Mesothelial cell of epicardium (in vitro differentiated cells): ENCODE results near the gene PTPN14. TPM values are rescaled to one million over a fixed set of nuclear protein-coding genes. Genes with fewer than 3 reads are reported as not detected.
"Not testable (repeated sequence)": the region's sequence is repeated elsewhere in the genome, so short reads cannot be mapped to it uniquely, and the experiment has no call there.

Source experiments
- DNase-seq, 2 experiments: peaks; one replicate each; pipeline ENCODE4 v3.0.0; 2021; ENCODE audit warnings: low spot score in 2 of 2; ENCODE audit not compliant: unreplicated experiment in 2 of 2
- H3K27ac Mint-ChIP-seq: 2 replicates; pipeline ENCODE4 v1.8.0; 2021; ENCODE audit warnings: mixed read lengths
- H3K27me3 Mint-ChIP-seq: 2 replicates; pipeline ENCODE4 v1.8.0; 2021; ENCODE audit warnings: low read depth, mixed read lengths
- H3K36me3 Mint-ChIP-seq: 2 replicates; pipeline ENCODE4 v1.8.0; 2021; ENCODE audit warnings: mixed read lengths
- H3K4me1 Mint-ChIP-seq: 2 replicates; pipeline ENCODE4 v1.8.0; 2021; ENCODE audit warnings: mixed read lengths
- H3K4me3 Mint-ChIP-seq: 2 replicates; pipeline ENCODE4 v1.8.0; 2021; ENCODE audit warnings: mild to moderate bottlenecking, moderate library complexity, mixed read lengths
- H3K9me3 Mint-ChIP-seq: 2 replicates; pipeline ENCODE4 v1.8.0; 2021; ENCODE audit warnings: mixed read lengths
- CTCF ChIP-seq: fragments of 200-600 bp; sonication (generic); IDR thresholded peaks from one replicate; pipeline ENCODE4 v1.5.0; 2021; ENCODE audit warnings: antibody characterized with exemption; ENCODE audit not compliant: unreplicated experiment
- total RNA-seq: library from RNA; stranded (reverse); gene quantifications from 3 replicates; pipeline ENCODE4 v1.2.1, GENCODE V29; 2021

The PTPN14 gene
- total RNA-seq, 1 donor from 2014 or later, result 75.8 TPM

DNA sequence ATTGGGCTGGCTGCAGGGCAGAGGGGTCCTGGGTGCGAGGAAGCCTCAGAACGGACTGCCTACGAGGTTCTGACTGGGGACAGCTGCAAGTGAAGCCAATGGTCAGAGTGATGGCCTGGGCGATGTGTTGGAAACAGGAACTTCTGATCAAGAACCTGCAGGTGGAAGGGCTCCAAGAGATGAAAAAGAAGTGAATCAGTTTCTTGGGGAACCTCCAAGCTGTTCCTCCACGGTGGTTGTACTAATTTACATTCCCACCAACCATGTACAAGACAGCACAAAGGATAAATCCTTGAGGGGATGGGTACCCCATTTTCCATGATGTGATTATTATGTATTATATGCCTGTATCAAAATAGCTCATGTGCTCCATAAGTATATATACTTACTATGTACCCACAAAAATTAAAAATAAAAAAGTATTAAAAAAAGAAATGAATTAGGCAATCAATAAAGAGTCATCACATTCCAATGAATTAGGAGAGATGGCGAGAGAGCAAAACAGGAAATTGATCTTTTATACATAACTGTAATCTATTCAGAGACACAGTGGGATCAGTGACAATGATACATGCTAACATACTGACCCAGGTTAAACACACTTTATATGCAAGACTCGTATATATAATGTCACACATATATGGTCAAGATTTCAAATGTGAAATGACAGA lies 58.1 kb downstream of the PTPN14 start:
- DNase-seq, result no peak
- H3K9me3 Mint-ChIP-seq, result peaks cover 2% of the 10 kb centered on the region

GRCh38 chr1:214492401-214493075 lies 58.9 kb downstream of the PTPN14 start:
- H3K4me3 Mint-ChIP-seq, result no peak overlapping the region
- peaks cover 16% of the 10 kb centered on the region for H3K4me1 Mint-ChIP-seq
- peak overlapping the region; percentile 72 for H3K27ac Mint-ChIP-seq
- no peaks in the 10 kb centered on the region for H3K27me3 Mint-ChIP-seq
- H3K36me3 Mint-ChIP-seq, result peaks cover 3% of the 10 kb centered on the region
- DNase-seq, result no peak
- no peak for TF ChIP-seq CTCF
- peaks cover 2% of the 10 kb centered on the region for H3K9me3 Mint-ChIP-seq

More for the DNA sequence above, 58.1 kb downstream of the PTPN14 start:
- Mint-ChIP-seq H3K27ac (peak overlapping the region; percentile 72), H3K4me3 (no peak overlapping the region), H3K36me3 (peaks cover 3% of the 10 kb centered on the region), H3K27me3 (no peaks in the 10 kb centered on the region), H3K4me1 (peaks cover 20% of the 10 kb centered on the region)
- TF ChIP-seq CTCF, result no peak

DNA sequence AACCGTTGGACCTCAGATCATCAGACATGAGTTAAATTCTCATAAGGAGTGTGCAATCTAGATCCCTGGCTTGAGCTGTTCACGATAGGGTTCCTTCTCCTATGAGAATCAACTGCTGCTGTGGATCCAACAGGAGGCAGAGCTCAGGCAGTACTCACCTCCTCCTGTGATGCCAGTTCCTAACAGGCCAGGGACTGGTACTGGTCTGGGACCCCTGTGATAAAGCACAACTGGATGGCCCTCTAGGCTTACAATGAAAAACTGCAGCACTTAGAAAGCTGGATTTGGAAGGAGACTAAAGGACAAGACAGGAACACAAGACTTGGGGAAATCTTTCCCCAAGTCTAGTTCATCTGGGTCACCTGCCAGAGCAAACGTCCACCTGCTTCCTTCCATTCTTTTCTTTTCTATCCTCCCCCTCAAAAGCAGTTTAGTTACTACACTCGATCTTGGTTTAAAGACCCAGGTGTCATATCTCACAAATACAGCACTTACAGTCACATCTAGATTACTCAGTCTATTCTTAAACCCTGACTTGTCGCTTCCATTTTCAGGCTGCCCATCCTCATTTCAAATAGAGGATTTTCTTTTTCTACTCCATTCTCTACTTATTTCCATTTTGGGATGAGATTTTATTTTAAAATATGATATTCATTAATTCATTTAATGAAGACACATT lies 59.8 kb downstream of the PTPN14 start:
- TF ChIP-seq CTCF, result no peak
- H3K9me3 Mint-ChIP-seq, result peaks cover 2% of the 10 kb centered on the region
- no peaks in the 10 kb centered on the region for H3K27me3 Mint-ChIP-seq
- H3K36me3 Mint-ChIP-seq, result peaks cover 3% of the 10 kb centered on the region
- peaks cover 19% of the 10 kb centered on the region for H3K4me1 Mint-ChIP-seq
- H3K4me3 Mint-ChIP-seq, result no peak overlapping the region
- no peak for DNase-seq
- H3K27ac Mint-ChIP-seq, result no peak overlapping the region

GRCh38 chr1:214485151-214485550 lies 66.3 kb downstream of the PTPN14 start:
- no peak for DNase-seq
- H3K27me3 Mint-ChIP-seq, result no peaks in the 10 kb centered on the region
- no peaks in the 10 kb centered on the region for H3K9me3 Mint-ChIP-seq
- TF ChIP-seq CTCF, result no peak
- H3K27ac Mint-ChIP-seq, result no peak overlapping the region
- H3K4me3 Mint-ChIP-seq, result no peak overlapping the region
- H3K4me1 Mint-ChIP-seq, result peaks cover 19% of the 10 kb centered on the region
- peaks cover 11% of the 10 kb centered on the region for H3K36me3 Mint-ChIP-seq

GRCh38 chr1:214483180-214483579 lies 68.2 kb downstream of the PTPN14 start:
- H3K4me1 Mint-ChIP-seq, result peaks cover 19% of the 10 kb centered on the region
- DNase-seq, H3K4me3 Mint-ChIP-seq, H3K9me3 Mint-ChIP-seq, H3K27me3 Mint-ChIP-seq: not testable (repeated sequence)
- peak overlapping the region; percentile 74 for H3K27ac Mint-ChIP-seq
- H3K36me3 Mint-ChIP-seq, result peaks cover 11% of the 10 kb centered on the region

- not testable (repeated sequence) for H3K27me3 Mint-ChIP-seq, H3K4me3 Mint-ChIP-seq, DNase-seq, H3K9me3 Mint-ChIP-seq
- Mint-ChIP-seq H3K4me1 (peaks cover 30% of the 10 kb centered on the region), H3K36me3 (peaks cover 11% of the 10 kb centered on the region), H3K27ac (peak overlapping the region; percentile 32)
These were observed 69.3 kb downstream of the PTPN14 start for GRCh38 chr1:214481983-214482634.
